ENCODE data around the gene EREG. TPM values are rescaled to one million over a fixed set of nuclear protein-coding genes. Genes with fewer than 3 reads are reported as not detected.
"Not testable (repeated sequence)": the region's sequence is repeated elsewhere in the genome, so short reads cannot be mapped to it uniquely, and the experiment has no call there.

The EREG gene
- polyA plus RNA-seq, 1 experiment, result 0.40 TPM

DNA sequence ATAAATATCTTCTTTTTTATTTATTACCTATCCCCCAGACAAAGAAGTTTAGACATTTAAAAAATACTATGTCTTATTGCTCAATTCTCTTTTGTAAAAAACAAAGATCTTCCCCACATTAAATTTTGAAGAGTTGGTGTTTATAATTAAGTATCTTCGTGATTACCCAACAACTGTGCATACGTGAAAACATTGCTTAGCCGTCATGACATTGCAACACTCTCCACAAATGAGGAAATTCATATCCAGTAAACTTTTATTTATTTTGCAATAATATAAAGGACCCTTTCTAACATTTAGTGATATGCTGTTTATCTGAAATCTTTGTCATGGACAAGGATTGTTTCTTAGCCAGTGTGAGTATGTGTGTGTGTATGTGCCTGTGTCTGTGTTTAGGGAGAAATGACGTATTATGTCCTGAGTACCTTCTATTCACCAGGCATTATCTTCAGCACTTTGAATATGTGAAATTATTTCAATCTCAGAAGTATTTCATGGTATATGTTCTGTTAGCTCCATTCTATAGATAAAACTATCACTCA lies 26.1 kb upstream of the EREG start:
- H3K36me3 ChIP-seq (ENCODE audit: control insufficient read depth, insufficient read depth, low read length), result no peaks in the 10 kb centered on the region
- no peak overlapping the region for H3K4me3 ChIP-seq (ENCODE audit: low read depth, low read length)
- POLR2A ChIA-PET, result no interaction called here
- no peaks in the 10 kb centered on the region for H3K27me3 ChIP-seq (ENCODE audit: control insufficient read depth, insufficient read depth, low read length)
- DNase-seq (ENCODE audit: low read depth), result no peak
- CTCF ChIA-PET, result interaction anchor here (1.2 to 1.5 kb wide), 2 partner anchors 18 to 19 kb away, joined by 3 to 5 read pairs; no protein-coding TSS in a partner anchor
- TF ChIP-seq, protein P1, sequence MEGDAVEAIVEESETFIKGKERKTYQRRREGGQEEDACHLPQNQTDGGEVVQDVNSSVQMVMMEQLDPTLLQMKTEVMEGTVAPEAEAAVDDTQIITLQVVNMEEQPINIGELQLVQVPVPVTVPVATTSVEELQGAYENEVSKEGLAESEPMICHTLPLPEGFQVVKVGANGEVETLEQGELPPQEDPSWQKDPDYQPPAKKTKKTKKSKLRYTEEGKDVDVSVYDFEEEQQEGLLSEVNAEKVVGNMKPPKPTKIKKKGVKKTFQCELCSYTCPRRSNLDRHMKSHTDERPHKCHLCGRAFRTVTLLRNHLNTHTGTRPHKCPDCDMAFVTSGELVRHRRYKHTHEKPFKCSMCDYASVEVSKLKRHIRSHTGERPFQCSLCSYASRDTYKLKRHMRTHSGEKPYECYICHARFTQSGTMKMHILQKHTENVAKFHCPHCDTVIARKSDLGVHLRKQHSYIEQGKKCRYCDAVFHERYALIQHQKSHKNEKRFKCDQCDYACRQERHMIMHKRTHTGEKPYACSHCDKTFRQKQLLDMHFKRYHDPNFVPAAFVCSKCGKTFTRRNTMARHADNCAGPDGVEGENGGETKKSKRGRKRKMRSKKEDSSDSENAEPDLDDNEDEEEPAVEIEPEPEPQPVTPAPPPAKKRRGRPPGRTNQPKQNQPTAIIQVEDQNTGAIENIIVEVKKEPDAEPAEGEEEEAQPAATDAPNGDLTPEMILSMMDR (IDR thresholded peaks at IDR 0.05; ENCODE audit: insufficient read depth, low read depth, low read length), result no peak

DNA sequence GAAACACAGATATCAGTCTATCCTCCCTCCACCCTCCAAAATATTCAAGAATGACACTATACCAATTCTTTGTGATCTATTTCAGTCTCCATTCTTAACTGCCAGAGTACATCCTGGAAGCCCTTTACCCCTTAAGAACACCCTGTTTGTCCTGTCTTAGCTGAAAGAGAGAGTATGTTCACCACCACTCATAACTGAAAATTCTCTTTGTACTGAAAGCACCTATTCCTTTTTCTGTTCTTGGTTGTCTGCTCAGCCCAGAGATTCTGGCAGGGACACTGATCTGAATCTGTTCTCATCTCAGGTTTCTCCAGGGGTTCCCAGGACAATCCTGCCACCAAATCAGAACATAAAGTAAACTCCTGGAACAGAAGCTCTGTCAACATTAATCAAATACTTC lies 25.4 kb upstream of the EREG start:
- H3K27me3 ChIP-seq (ENCODE audit: control insufficient read depth, insufficient read depth, low read length), result no peaks in the 10 kb centered on the region
- CTCF ChIA-PET, result interaction anchor here (1.2 kb wide), 1 partner anchor 18 kb away, joined by 3 read pairs; no protein-coding TSS in a partner anchor
- DNase-seq (ENCODE audit: low read depth), result no peak
- TF ChIP-seq, protein P1 (IDR thresholded peaks at IDR 0.05; ENCODE audit: insufficient read depth, low read depth, low read length), result no peak
- POLR2A ChIA-PET, result no interaction called here
- no peak overlapping the region for H3K4me3 ChIP-seq (ENCODE audit: low read depth, low read length)
- no peaks in the 10 kb centered on the region for H3K36me3 ChIP-seq (ENCODE audit: control insufficient read depth, insufficient read depth, low read length)

GRCh38 chr4:74340421-74340820 lies 24.5 kb upstream of the EREG start:
- POLR2A ChIA-PET; H3K4me3 ChIP-seq (ENCODE audit: low read depth, low read length); H3K27me3 ChIP-seq (ENCODE audit: control insufficient read depth, insufficient read depth, low read length); DNase-seq (ENCODE audit: low read depth); CTCF ChIA-PET; H3K36me3 ChIP-seq (ENCODE audit: control insufficient read depth, insufficient read depth, low read length): not testable (repeated sequence)

GRCh38 chr4:74344031-74344430 lies 20.9 kb upstream of the EREG start:
- H3K4me3 ChIP-seq (ENCODE audit: low read depth, low read length), result no peak overlapping the region
- POLR2A ChIA-PET, result no interaction called here
- H3K36me3 ChIP-seq (ENCODE audit: control insufficient read depth, insufficient read depth, low read length), result no peaks in the 10 kb centered on the region
- no peaks in the 10 kb centered on the region for H3K27me3 ChIP-seq (ENCODE audit: control insufficient read depth, insufficient read depth, low read length)
- DNase-seq (ENCODE audit: low read depth), result no peak
- TF ChIP-seq, protein P1 (IDR thresholded peaks at IDR 0.05; ENCODE audit: insufficient read depth, low read depth, low read length), result no peak
- CTCF ChIA-PET, result no interaction called here

GRCh38 chr4:74353858-74354257 lies 11.1 kb upstream of the EREG start:
- Histone ChIP-seq H3K27me3 (ENCODE audit: control insufficient read depth, insufficient read depth, low read length) (no peaks in the 10 kb centered on the region; the same call in none of the 2 replicates), H3K36me3 (ENCODE audit: control insufficient read depth, insufficient read depth, low read length) (no peaks in the 10 kb centered on the region), H3K4me3 (ENCODE audit: low read depth, low read length) (no peak overlapping the region)
- DNase-seq (ENCODE audit: low read depth), result no peak
- TF ChIP-seq, protein P1 (IDR thresholded peaks at IDR 0.05; ENCODE audit: insufficient read depth, low read depth, low read length), result no peak
- POLR2A ChIA-PET, result no interaction called here
- CTCF ChIA-PET, result no interaction called here

DNA sequence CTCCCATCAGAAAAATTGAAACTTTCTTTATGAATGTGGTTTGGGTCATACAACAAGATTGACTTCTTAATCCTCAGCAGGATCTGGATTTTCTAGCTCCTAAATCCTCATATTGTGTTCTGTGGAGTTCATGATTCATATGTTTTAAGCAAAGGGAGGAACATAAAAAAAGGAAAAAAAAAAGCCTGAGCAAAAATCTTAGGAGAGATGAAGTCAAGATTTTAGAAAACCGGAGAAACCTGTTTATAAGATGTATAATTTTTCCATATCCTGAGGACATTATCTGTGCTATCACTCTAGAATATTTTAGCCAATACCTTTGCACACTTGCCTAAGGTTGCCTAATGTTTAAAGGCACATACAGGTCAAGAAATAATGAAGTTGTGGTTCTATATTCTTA lies 7.0 kb upstream of the EREG start:
- Histone ChIP-seq H3K4me3 (ENCODE audit: low read depth, low read length) (no peak overlapping the region), H3K36me3 (ENCODE audit: control insufficient read depth, insufficient read depth, low read length) (no peaks in the 10 kb centered on the region), H3K27me3 (ENCODE audit: control insufficient read depth, insufficient read depth, low read length) (no peaks in the 10 kb centered on the region; the same call in none of the 2 replicates)
- no peak for DNase-seq (ENCODE audit: low read depth)
- TF ChIP-seq, protein P1 (IDR thresholded peaks at IDR 0.05; ENCODE audit: insufficient read depth, low read depth, low read length), result no peak
- POLR2A ChIA-PET, result no interaction called here
- CTCF ChIA-PET, result no interaction called here
